Kidney (tissue), 14 donors: ENCODE results near the gene PCNX2. TPM values are rescaled to one million over a fixed set of nuclear protein-coding genes. Genes with fewer than 3 reads are reported as not detected.

Source experiments
- DNase-seq, 5 donors: peaks; one replicate each; pipeline ENCODE4 v3.0.0-alpha.2; 2013 to 2020
- FAIRE-seq: peaks from 2 replicates; lab custom pipeline; 2012; peaks lifted over from hg19 to GRCh38; lab: Jason Lieb, UNC
- H3K27ac ChIP-seq, 2 donors: one replicate each; pipeline ENCODE4 v1.7.0; 2013; ENCODE audit warnings: low read depth in 2 of 2, low read length in 2 of 2, inconsistent platforms in 1 of 2
- H3K27me3 ChIP-seq: one replicate; pipeline ENCODE4 v1.7.1; 2013; ENCODE audit warnings: low read length, inconsistent platforms; ENCODE audit not compliant: control insufficient read depth, insufficient read depth
- H3K36me3 ChIP-seq, 3 donors: one replicate each; pipeline versions ENCODE4 v1.7.0 to v1.7.1; 2013; ENCODE audit warnings: low read length in 3 of 3, control low read depth in 1 of 3, inconsistent platforms in 1 of 3; ENCODE audit not compliant: insufficient read depth in 3 of 3, control insufficient read depth in 2 of 3
- H3K4me1 ChIP-seq, 3 donors: one replicate each; pipeline versions ENCODE4 v1.7.0 to v1.7.1; 2013; ENCODE audit warnings: low read length in 3 of 3, inconsistent platforms in 1 of 3, low read depth in 1 of 3; ENCODE audit not compliant: control insufficient read depth in 2 of 3, insufficient read depth in 2 of 3
- H3K4me3 ChIP-seq, 3 donors: one replicate each; pipeline versions ENCODE4 v1.7.0 to v1.8.1; 2013; ENCODE audit warnings: low read length in 3 of 3, control low read depth in 1 of 3, inconsistent platforms in 1 of 3
- H3K9ac ChIP-seq, 3 donors: one replicate each; pipeline versions ENCODE4 v1.7.0 to v1.7.1; 2013; ENCODE audit warnings: low read length in 3 of 3, control low read depth in 1 of 3, inconsistent platforms in 1 of 3
- H3K9me3 ChIP-seq, 3 donors: one replicate each; pipeline versions ENCODE4 v1.7.0 to v1.7.1; 2013; ENCODE audit warnings: low read length in 3 of 3, control low read depth in 1 of 3, inconsistent platforms in 1 of 3; ENCODE audit not compliant: control insufficient read depth in 2 of 3, insufficient read depth in 1 of 3
- CTCF ChIP-seq: IDR thresholded peaks from 3 replicates; pipeline ENCODE4 v1.5.1; 2012; ENCODE audit warnings: mild to moderate bottlenecking, moderate library complexity, borderline replicate concordance; ENCODE audit not compliant: insufficient read depth; ENCODE audit errors: extremely low read depth
- intact Hi-C: fragments of 100-400 bp; cut with DNase I; formaldehyde crosslinking; loops from one replicate; pipeline ENCODE4 v1.11.1; 2022
- polyA plus RNA-seq: library from polyadenylated mRNA; stranded (reverse); fragments of 350-450 nt; fragmentation: Illumina TruSeq; extraction: RNeasy Lipid Tissue Mini Kit (QIAGEN cat#74804); gene quantifications from one replicate; pipeline ENCODE4 v1.2.3, GENCODE V29; 2014; ENCODE audit warnings: low read depth, low replicate concordance; ENCODE audit not compliant: insufficient read depth
- total RNA-seq: library from RNA; stranded (reverse); fragmentation: NEBNext Ultra II Directional; extraction: Animal tissue kit (Norgen Biotek cat#: 25700); gene quantifications from one replicate; pipeline ENCODE4 v1.2.1, GENCODE V29; 2021
- donor health status: control.
- donor health status: control.
- donor health status: control.
- donor health status: control.
- donor health status: control.
- donor health status: DM: yes; HTN: yes; CAD: no.
- donor health status: Normal renal cell carcinoma (clear cell type).

The PCNX2 gene
- total and polyA plus RNA-seq, 2 donors from 2014 or later, result 5.2 to 29.2 TPM

GRCh38 chr1:233215135-233215760 is 80.3 kb downstream of the PCNX2 start:
- FAIRE-seq, result no peak

DNA sequence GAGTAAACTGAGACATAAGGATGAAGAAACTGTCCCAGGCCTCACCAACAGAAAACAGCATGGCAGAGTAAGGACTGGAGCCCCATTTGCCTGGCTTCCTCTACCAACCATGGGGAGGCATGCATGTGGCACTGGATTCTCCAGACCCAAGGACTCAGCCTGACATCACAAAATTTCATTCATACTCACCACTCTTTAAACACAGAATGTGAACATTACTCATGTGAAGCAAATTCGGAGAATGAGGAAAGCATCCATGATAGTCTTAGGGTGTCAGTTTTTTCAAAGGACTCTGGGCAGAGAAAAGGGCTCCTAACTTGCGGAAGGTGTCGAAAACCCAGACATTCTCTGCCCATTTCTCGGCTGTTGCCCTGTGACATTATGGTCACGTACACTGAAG is 83.9 kb downstream of the PCNX2 start:
- intact Hi-C loops, result no loop called here
- no peak overlapping the region for H3K27ac ChIP-seq
- TF ChIP-seq CTCF, result no peak
- no peak overlapping the region for H3K4me3 ChIP-seq
- H3K4me1 ChIP-seq, result no peaks in the 10 kb centered on the region
- no peak overlapping the region for H3K9ac ChIP-seq
- H3K36me3 ChIP-seq, result no peaks in the 10 kb centered on the region
- no peak for FAIRE-seq
- H3K27me3 ChIP-seq, result no peaks in the 10 kb centered on the region
- no peaks in the 10 kb centered on the region for H3K9me3 ChIP-seq
- no peak for DNase-seq

More at GRCh38 chr1:233215135-233215760, 80.3 kb downstream of the PCNX2 start:
- H3K4me3 ChIP-seq, result no peak overlapping the region
- no peak for TF ChIP-seq CTCF
- DNase-seq, result no peak
- H3K9me3 ChIP-seq, result peaks cover 0 to 6% (median 0%) of the 10 kb centered on the region in 3 donors
- H3K4me1 ChIP-seq, result no peaks in the 10 kb centered on the region
- no peak overlapping the region for H3K9ac ChIP-seq
- H3K36me3 ChIP-seq, result peaks cover under 1 to 3% (median 2%) of the 10 kb centered on the region in 3 donors
- H3K27ac ChIP-seq, result no peak overlapping the region
- intact Hi-C loops, result no loop called here
- H3K27me3 ChIP-seq, result no peaks in the 10 kb centered on the region

DNA sequence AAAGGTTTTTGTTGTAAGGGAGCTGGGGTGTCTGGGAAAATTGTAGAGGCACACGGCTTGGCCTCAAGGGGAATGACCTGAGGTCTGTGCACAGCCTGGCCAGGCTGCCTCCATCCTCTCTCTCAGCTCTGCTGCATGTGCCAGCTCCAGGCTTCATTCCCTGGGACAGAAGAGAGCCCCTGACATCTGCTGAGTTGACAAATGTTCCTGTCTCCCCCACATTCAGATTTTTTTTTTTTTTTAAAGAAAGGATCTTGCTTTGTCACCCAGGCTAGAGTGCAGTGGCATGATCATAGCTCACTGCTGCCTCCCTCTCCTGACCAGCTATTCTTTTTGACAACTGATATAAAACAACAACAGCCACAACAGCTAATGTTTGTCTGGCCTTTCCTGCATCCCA is 84.4 kb downstream of the PCNX2 start:
- Histone ChIP-seq H3K4me3 (no peak overlapping the region), H3K4me1 (no peaks in the 10 kb centered on the region), H3K9ac (no peak overlapping the region), H3K36me3 (no peaks in the 10 kb centered on the region), H3K27me3 (no peaks in the 10 kb centered on the region), H3K27ac (no peak overlapping the region), H3K9me3 (no peaks in the 10 kb centered on the region)
- TF ChIP-seq CTCF, result no peak
- intact Hi-C loops, result no loop called here
- no peak for FAIRE-seq
- peak in 1 of 5 donors; percentile 29 for DNase-seq

DNA sequence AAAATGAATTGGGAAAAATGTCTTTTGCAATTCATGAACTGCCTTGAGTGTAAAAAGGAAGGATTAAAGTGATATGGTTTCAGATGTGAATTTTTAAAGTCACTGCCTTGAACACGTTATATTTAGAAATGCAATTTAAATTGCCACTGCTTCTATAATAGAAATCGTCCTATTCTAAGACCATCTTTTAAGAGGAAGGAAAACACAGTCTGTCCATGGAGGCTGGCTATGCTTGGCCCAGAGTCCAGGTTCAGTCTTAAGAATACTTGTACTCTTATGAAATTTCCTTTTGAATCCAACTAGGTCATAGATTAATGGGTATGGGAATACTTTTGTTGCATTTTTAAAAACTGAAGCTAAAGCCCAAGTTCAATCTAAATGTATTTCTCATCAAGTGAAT is 86.0 kb downstream of the PCNX2 start:
- H3K27ac ChIP-seq, result no peak overlapping the region
- DNase-seq (no peak), FAIRE-seq (no peak)
- no peaks in the 10 kb centered on the region for H3K4me1 ChIP-seq
- no peaks in the 10 kb centered on the region for H3K27me3 ChIP-seq
- H3K9me3 ChIP-seq, result no peaks in the 10 kb centered on the region
- no peak for TF ChIP-seq CTCF
- H3K36me3 ChIP-seq, result no peaks in the 10 kb centered on the region
- intact Hi-C loops, result no loop called here
- no peak overlapping the region for H3K4me3 ChIP-seq
- no peak overlapping the region for H3K9ac ChIP-seq
